Femur (tissue), 1 donor: ENCODE data around the gene NPAS2.

Experiments
- DNase-seq: peaks from one replicate; pipeline ENCODE4 v3.0.0-alpha.2; 2017

The NPAS2 gene

DNA sequence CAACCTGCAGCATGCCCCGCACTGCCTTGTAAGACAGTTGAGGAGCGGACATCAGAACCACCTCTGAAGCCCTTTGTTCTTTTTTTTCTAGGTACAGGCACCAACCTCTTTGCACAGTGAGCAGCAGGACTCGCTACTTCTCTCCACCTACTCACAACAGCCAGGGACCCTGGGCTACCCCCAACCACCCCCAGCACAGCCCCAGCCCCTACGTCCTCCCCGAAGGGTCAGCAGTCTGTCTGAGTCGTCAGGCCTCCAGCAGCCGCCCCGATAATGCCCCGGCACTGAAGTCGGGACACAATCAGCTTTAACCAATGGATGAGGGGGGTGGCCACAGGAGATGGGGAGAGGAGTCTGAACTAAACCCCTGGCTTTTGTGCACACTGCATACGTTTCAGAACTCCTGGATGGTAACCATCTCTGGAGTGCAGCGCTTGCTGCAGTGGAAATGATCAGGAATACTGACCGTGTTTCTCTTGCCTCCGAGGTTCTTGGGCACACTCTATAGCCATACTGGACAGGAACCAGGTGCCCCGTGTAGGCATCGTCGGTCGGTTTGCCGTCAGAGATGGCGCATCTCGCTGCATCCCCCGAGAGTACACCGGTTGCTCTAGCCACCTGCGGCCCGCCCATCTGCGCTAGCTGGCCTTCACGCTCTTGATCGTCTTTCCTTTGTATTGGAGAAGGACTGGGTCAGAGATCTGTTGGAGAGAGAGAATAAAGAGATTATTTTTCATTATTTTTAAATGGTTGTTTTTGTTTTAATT, 175.6 kb downstream of the NPAS2 start:
- no peak for DNase-seq

DNA sequence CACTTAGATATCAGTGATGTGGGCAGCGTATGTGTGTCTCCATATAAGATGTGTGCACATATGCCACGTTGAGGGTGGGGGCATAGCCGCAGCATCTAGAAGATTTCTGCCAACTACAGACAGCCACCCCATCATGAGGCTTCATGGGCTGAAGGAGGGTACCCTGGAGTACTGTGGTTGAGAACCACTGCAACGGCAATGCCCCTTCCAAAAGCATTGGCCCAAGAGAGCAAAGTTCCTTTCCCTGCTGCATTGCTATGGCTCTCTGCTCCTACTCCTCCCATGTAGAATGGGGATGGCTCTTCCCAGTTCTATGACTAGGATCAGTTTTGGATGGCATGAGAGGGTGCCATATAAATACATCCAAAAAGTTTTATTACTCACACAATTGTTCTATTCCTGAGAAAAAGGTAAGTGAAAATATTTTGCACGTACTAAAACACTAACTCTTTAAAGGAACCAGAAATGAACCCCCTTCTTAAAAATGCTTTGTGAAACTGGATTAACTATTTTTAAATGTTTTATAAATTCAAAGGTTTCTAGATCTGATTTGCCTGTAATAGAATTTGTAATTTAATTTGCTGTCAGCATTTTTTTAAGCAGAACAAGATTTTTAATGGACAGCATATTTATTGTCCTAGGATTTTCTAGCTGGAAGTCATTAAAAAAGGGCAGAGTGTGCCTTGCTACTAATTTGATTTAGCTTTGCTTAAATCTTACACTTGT, 177.7 kb downstream of the NPAS2 start:
- no peak for DNase-seq

DNA sequence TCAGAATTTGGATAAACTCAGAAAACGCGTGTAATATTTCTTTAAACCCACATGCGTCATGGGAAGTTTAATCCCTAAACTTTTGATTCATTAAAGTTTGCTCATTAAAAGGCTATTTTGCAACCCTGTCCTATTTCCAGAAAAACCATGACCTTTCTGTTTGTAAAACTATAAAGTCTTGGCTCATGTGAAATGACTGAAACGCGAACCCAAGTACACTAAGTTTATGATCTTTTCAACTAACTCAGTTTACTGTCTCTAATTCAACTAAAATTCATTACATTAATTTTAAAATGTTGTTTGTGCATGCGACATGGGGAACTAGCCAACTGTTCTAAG, 178.3 kb downstream of the NPAS2 start:
- DNase-seq: no peak

DNA sequence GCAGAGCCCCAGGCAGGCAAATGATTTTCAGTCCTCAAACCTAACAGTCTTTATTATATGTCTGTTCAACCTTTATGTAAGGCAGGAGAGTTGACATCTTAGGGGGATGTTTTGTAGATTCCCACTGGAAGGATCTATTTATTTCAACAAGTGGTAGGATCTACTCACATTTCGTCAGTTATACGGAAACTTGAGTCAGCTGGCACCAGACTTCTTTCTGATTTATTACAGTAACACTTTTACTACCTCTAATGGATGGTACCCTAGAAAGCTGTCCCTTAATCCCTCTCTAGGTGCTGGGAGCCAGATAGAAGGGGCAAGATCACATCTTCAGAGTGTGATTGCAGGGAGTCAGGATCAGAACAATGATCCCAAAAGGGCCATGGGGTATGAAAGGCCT, 180.1 kb downstream of the NPAS2 start:
- no peak for DNase-seq

GRCh38 chr2:101001691-101002561, 182.0 kb downstream of the NPAS2 start, which contains the start of gene RPL31:
Gene RPL31, plus strand, starts transcription at chr2:101002289. Its CDS starts 413 bp downstream, at chr2:101002702.
- DNase-seq: peak; percentile 98

GRCh38 chr2:101002562-101003277, 182.8 kb downstream of the NPAS2 start:
- no peak for DNase-seq

DNA sequence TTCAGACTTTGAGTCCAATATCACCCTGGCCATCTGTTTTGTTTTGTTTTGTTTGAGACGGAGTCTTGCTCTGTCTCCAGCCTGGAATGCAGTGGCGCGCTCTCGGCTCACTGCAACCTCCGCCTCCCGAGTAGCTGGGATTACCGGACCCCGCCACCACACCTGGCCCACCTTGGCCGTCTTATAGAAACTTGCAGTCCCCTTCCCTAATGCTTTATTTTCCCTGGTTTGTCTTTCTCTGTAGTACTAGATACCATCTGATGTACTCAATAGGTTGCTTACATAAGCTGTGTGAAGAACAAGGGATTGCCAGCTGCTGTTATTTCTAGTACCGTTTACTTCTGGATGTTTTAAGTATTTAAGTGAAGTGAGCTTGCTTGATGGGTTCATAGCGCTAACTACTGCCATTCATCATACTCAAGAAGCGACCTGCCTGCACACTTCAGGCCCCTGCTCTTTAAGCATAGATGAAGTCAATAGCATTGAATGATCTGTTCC, 183.4 kb downstream of the NPAS2 start:
- no peak for DNase-seq

- no peak for DNase-seq
Observed at GRCh38 chr2:101004620-101005325, 184.8 kb downstream of the NPAS2 start.

DNA sequence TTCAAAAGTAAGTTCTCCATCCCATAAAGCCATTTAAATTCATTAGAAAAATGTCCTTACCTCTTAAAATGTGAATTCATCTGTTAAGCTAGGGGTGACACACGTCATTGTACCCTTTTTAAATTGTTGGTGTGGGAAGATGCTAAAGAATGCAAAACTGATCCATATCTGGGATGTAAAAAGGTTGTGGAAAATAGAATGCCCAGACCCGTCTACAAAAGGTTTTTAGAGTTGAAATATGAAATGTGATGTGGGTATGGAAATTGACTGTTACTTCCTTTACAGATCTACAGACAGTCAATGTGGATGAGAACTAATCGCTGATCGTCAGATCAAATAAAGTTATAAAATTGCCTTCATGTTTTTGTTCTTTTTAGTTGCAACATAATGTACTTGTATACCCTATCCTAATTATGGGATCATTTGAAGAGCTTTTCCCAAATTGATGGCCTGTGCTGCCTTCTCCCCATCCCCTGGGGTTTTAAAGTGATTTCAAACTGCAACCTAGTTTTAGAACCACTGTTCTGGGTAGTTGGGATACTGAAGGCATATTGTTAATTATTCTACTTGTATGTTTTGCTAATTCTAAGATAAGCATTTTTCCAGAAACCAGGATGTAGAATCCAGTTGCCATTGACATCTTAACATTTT, 186.3 kb downstream of the NPAS2 start:
- DNase-seq: no peak

DNA sequence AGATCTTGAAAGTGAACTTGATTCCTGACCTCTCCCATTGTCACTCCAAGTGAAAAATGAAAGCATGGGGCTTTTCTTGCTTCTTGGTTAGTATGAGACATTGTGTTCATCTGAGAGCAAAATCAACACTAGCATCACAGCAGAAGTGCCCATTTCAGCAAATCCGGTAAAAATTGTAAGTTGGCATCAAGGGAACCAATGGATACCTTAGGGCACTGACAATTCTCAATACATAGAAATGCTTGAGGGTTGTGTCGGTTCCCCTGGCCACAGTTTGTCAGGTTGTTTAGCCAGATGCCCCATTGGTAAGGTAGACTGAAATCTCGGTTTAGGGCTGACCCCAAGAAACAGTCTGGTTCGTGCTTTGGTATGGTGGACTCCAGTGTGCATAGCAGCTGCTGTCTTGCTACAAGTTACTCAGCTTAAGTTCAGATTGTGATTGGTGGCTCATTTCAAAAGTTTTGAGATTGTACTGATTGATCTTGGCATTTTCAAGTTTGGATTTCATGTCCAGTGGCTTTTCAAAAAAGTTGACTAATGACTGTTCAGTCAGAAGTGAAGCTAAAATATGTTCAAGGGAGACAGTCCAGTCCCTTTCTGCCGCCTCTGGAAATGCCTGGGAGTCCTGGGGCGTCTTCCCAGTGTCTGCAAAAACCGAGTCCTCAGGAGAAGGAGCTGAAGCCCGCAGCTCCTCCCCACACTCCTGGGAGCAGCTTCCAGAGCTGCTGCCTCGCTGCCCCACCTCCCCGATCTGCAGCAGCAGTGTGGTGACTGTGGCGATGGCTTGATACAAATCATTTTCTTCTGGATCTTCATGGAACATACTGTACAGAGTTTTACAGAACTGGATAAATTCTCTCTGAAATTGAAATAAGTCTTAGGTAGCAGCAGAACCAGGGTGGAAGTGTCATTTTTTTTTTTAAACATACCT, 187.7 kb downstream of the NPAS2 start:
- no peak for DNase-seq

DNA sequence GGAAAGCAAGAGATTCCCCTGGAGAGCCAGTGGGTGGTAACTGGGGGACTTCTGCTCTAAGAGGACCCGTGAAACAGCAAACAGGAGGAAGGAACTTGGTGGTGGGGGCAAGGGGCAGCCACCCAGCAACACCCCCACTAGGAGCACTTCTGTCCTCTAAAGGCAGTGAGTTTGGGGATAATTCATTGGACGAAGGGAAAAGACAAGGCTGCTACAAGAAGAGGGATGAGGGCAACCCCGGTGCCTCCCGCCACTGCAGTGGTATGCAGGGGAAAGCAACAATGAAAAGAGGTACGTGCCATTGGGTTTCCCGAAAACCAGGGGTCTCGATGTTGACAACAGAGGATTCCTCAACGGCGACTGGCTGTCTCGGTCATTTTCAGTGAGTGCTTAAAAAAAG, 191.2 kb downstream of the NPAS2 start:
- no peak for DNase-seq

DNA sequence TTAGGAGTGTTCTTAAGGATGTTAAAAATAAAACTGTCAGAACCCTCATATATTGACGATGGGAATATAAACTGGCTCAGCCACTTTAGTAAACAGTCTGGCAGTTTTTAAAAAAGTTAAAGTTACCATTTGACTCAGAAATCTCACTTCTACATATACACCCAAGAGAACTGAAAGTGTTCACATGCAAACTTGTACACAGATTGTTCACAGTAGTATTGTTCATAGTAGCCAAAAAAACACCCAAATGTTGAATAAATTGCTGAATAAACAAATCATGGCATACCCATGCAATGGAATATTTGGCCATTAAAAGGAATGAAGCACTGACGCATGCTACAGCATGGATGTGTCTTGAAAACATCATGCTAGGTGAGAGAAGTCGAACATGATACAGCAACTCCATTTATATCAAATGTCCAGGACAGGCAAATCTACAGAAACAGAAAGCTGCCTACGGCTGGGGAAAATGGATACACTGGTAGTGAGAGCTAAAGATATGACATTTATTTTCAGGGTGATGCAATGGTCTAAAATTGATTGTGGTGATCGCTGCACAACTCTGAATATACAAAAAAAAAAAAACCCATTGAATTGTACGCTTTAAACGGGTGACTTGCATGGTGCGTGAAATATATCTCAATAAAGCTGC, 192.2 kb downstream of the NPAS2 start:
- no peak for DNase-seq

DNA sequence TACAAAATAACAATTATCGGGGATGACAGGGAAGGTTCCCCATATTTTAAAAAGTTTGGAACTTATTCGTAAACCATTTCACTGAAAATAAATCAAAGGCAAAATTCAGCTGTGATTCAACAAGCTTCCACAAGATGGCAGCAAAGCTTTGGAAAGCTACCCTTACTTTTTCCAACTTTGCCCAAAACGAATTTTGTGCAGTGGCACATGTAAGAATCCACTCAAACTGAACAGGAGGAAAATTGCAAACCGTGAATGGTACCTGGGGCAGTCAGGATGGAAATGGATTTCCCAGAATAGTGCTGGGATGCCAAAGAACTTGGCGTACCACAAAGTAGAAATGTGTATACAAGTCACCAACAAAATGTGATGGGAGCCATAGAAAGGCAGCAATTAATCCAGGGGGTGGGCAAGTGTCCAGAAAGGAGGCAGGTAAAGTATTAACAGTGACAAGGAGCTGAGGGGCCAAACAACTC, 192.8 kb downstream of the NPAS2 start:
- peak; percentile 47 for DNase-seq

DNA sequence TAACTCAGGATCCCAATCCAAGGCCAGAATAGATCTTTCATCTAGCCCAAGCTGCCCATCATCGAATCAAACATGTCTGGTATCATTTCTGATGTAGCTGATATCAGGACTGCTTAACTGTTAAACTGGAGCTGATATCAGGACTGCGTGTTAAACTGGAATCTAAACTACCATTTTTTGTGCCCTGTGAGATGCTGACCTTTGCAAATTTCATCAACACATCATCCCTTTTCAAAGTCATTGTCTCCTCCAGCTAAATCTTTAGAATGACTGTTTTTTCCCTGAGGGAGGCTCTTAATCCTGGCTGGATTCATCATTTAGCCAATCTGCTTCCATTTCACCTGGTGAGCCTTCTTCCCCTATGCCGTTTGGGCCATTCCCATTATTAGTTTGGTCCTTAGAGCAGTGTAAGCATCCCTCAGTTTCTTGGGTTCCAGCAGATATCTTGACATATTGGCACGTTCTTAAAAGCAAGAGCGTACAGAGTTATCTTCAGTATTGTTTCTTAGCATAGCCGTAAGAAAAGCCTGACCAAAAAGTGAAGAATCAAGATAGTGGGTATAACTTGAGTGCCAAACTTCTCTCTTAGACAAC, 194.4 kb downstream of the NPAS2 start:
- no peak for DNase-seq

DNA sequence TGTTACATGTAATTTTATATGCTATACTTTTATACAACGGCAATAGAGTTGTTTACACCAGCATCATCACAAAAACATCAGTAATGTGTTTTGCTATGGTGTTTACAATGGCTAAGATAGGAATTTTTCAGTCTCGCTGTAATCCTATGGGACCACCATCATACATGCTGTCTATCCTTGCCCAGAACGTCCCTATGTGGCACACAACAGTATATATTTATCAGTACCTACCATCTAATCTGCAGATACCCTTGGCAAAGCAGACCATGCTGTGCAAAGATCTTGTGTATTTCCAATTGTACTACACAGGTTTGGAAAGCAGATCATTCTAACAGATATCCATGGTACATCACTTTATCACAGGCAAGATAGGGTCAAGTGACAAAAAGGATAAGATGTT, 197.4 kb downstream of the NPAS2 start:
- DNase-seq: no peak

GRCh38 chr2:101018934-101019333, 199.0 kb downstream of the NPAS2 start:
- no peak for DNase-seq

- DNase-seq: no peak
Observed at GRCh38 chr2:101022221-101022620, 202.3 kb downstream of the NPAS2 start.

- DNase-seq: no peak
Observed at GRCh38 chr2:101023327-101024107, 203.6 kb downstream of the NPAS2 start.
